ENCODE measurements around the gene IRF8.
"Not testable (repeated sequence)": the region's sequence is repeated elsewhere in the genome, so short reads cannot be mapped to it uniquely, and the experiment has no call there.

The IRF8 gene, protein sequence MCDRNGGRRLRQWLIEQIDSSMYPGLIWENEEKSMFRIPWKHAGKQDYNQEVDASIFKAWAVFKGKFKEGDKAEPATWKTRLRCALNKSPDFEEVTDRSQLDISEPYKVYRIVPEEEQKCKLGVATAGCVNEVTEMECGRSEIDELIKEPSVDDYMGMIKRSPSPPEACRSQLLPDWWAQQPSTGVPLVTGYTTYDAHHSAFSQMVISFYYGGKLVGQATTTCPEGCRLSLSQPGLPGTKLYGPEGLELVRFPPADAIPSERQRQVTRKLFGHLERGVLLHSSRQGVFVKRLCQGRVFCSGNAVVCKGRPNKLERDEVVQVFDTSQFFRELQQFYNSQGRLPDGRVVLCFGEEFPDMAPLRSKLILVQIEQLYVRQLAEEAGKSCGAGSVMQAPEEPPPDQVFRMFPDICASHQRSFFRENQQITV

DNA sequence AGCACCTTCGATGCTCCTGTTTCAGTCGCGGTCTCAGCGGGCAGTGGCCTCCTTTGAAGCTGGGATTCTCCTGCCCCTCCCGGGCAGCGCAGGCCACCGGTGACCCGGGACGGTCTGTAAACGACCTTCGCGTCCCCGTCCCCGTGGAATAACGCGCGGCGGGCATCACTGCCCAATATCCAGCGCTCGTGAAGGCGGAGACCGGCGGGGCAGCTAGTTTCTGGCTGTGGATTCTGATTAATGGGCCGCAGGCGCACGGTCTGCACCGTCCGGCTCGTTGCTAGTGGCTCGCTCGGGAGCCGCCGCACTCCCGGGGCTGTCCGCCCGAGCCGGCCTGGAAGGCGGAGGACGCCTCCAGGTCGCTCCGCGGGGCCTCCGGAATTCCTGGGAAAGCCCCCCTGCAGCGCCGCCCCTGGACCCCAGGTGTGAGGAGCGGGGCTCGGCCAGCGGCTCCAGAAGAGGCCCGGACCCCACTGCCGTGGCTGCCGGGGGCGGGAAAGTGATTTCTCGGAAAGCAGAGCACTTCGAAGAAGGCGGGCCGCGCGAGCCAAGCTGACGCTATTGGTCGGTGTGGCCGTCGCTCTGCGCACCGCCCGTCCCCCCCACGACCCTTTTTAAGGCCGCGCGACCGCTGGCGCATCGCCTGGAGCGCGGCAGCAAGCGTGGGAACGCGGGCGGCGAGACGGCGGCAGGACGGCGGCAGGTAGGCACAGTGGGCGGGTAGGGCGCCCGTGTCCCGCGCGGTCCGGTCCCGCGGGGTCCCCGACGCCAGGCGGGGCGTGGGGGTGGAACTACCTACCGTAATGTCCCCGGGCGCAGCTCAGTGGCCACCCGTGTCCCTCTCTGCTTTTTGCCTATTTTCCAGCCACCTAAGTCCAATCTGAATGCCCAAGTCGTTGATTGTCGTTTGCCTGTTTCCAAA lies at the start of gene IRF8:
Gene IRF8 (plus strand): TSS at position 642 of the 922 bp plus-strand sequence. CDS start 3,854 bp downstream, outside the sequence.
- DNase-seq = no peak

DNA sequence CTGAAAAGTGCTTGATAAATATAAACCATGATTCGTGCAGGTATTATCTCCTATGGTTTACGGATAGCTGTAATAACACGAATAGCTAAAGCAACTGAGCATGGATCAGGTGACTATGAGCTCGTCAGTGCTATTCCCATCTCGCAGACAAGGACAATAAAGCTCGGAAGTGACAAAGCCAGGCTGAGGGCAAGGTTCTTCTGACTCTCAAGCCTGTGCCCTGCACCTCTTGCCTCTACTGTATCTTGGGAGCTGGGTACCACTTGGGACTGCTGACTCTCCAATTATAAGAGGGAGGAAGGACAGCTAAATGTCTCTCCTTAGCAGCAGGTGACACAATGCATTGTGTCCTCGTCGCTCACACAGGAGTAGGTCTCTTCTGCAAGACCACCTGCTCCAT lies 49.6 kb upstream of the IRF8 start:
- DNase-seq = no peak

DNA sequence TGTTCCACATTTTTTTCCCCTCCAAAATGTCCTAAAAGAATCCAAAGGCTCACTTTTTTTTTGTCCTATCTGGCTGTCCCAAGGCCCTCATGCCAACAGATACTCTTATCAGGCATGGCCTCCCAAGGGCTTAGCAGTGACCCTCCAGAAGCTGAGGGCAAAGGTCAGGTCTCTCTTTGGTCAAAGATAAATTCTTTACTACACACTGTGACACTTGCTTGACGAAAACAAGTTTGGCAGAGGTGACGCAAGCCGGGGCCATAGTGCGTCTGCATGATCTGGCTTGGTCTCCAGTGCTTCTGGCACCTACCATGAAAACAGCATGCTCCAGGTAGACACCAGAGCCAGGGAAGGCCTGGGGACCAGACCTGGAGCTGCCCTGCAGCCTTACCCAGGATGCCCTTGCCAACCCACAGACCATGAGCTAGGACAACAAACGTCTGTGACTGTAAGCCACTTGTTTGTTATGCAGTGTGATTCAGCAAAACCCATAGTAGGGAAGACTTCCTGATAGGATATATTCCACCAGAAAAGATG lies 48.5 kb upstream of the IRF8 start:
- DNase-seq = no peak

DNA sequence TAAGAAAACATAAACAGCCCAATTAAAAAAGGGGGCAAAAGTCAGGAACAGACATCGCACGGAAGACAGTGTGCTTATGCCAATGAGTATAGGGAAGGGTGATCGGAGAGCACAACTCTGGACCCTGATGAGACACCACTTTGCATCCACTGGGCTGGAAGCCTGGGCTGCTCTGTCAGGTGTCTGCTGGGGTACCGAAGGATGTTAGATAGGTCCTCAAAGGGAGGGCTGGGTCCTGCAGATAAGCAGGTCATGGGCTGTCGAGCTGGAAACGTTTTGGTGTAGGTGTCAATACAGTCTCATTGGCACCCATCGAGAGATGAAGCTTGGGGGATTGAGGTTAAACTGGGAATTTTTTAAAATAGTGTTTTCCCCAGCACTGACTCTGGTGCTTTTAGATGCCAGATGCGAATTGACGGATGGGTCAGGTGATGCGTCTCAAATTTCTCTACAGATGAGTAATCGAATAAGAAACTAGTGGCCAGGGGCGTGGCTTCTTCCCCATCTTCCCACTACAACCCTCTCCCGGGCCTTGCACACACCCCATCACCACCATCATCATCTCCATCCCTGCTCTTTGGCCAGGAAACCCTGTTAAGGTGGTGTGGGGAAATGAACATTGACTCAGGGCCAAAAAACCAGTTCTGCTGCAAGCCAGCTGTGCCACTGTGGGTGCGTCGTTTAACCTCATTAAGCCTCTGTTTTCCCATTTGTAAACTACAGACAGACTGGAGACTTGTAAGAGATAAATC lies 47.8 kb upstream of the IRF8 start:
- no peak for DNase-seq

DNA sequence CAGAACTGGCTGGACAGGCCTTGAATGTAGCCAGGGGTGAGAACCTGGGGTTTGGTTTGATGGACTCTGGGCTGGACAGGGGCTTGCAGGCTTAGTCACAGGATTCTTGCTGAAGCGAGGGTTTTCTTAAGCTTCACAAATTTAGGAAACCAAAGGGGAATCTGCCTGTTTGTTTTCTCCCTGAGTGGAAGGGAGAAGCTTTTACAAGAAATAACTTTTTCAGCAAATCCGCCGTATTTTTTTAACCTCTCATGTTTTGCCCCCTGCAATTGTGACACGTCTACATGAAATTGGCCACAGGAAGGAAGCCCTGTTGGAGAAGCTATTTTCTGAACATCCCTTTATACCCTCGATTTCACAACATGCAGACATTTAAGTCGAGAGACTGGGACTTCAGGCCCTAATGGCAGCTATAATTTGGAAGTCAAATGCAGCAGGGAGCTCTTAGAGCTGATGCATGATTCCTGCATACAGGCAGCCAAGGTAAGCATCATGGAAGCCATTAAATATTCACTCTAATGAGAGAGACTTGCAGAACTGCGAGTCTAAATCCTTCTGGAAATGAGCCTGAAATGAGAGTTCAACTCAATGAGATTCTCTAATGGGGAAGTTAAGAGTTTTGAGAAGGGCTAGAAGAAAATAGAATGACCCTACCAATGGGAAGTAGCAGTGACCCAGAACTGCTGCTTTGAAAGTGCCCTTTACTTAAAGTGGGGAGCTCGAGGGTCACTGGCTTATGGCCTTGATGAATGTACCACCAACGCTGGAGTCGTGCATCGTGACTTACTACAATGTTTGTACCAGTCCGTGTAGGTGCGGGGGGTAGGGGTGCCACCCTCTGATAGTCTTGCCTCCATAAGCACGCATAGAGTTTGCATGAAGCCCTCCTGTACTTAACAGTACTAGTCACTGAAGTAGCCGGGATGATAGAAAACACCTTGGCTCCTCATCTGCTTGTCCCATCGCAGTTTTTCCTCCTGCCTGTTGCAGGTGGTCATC lies 45.1 kb upstream of the IRF8 start:
- DNase-seq = no peak

DNA sequence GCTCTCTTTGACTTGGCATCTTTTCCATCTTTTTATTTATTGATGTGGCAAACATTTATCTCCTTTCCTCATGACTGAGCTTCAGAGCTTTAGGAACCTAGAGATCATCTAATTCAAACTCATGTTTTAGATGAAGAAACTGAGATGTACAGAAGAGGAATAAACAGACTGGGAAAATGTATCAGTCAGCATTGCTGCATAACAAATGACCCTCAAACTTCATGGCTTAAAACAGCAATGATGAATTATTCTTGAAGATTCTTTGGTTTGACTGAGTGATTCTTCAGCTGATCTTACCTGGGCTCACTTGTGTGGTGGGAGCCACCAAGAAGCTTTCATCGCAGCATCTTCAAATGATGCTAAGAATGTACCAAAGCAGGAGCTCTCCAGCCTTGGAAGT lies 44.0 kb upstream of the IRF8 start:
- no peak for DNase-seq

DNA sequence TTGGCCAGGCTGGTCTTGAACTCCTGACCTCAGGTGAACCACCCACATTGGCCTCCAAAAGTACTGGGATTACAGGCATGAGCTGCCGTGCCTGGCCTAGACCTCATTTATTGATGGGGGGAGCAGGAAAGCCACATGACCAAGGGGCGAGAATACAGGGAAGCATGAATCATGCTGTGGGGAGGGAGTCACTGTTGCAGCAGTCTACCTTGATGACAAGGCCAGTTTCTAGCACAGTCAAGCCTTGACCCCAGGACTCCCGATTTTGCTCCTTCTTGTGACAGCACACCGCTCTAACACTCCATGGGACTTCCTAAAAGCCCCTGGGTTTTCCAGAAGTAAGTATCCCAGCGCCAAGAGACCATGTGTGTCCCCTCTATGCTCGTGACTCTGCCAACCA lies 42.9 kb upstream of the IRF8 start:
- no peak for DNase-seq

DNA sequence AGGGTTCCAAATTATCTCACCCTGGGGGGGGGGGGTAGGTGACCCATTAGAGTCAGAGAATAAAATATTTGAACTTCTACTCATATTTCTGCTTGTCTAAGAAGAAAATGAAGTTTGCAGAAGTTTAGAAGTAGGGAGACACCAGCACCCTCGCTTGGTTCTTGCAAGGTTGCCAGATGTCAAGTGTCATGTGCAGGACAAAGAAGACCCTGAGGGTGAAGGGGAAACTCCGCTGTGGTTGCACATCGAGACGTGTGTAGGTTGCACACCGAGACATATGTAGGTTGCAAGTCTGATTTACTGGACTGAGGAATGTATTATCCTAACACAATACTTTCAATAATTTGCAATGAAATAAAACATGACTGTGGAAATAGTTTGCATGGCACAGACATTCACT lies 42.4 kb upstream of the IRF8 start:
- no peak for DNase-seq

DNA sequence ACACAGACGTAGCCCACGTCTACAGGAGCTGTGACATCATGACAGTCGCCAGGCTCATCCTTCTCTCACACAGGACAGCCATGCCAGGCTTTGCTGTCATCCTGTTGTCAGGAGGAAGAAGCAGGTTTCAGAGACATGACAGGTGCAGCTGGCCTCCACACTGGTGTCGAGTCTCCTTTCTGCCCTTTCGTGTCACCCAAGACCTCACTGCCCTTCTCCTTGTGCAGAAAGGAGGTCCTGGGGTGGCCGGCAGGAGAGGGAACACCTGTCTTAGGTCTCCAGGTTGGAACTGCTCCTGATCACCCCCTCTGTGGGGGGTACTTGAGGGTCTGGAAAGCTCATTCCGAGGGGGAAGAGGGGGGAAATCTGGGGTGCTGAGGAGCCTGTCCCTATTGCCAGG lies 41.6 kb upstream of the IRF8 start:
- DNase-seq = no peak

DNA sequence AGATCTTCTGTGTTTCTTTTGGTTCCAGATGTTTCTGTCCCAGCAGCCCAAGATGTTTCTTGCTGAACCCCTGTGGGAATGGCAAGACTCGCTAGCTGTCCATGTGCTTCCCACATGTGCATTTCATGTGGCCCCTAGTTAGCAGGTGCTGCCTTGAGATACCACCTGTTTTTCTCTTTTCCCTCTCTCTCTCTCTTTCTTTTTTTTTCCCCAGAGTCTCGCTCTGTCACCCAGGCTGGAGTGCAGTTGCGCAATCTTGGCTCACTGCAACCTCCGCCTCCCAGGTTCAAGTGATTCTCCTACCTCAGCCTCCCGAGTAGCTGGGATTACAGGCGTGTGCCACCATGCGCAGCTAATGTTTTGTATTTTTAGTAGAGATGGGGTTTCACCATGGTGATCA lies 40.4 kb upstream of the IRF8 start:
- DNase-seq = not testable (repeated sequence)

DNA sequence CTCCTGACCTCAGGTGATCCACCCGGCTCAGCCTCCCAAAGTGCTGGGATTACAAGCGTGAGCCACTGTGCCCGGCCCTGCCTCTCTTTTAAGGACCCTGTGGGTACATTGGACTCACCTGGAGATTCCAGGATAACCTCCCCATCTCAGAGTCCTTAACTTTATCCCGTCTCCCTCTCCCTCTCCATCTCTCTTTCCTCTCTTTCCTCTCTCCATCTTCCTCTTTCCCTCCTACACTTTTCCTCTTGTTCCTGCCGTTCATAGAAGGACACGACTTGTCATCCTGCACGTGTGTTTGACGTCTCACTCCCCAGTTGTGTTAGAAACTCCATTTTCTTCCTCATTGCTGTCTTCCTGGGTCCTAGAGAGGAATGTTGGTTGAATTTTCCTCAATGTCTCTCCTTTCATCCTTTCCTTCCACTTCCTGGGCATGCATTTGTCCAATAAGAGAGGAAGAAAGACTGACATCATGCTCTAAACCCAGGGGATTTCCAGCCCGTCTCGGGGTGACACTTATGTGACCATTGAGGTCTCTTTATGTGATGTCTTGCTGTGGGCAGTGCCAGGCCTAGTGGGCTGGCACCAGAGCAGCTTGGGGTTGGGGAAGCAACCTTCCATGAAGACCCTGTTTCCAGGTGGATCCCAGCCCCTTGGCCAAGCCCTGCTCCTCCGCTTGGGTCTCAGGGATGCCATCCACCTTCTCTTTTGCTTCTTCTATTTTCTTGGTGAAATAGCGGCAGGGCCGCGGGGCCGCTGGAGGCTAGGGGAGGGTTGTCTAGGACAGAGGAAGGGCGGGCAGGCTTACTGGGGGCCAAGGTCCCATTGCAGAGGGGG lies 39.8 kb upstream of the IRF8 start:
- DNase-seq = no peak

DNA sequence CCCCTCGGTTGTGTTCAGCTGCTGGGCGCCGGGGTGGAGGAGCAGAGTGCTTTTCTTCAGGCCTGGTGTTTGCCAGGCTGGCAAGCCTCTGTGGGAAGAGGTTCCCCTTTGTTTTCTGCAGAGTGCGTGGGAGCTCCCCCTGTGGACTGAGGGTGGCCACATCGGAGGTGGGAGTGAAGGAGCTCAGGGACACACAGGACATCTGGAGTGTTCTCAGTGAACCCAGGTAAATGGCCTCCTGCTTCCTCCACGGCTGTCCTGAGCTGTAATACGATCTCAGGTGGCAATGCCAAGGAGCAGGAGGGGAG lies 39.2 kb upstream of the IRF8 start:
- no peak for DNase-seq

DNA sequence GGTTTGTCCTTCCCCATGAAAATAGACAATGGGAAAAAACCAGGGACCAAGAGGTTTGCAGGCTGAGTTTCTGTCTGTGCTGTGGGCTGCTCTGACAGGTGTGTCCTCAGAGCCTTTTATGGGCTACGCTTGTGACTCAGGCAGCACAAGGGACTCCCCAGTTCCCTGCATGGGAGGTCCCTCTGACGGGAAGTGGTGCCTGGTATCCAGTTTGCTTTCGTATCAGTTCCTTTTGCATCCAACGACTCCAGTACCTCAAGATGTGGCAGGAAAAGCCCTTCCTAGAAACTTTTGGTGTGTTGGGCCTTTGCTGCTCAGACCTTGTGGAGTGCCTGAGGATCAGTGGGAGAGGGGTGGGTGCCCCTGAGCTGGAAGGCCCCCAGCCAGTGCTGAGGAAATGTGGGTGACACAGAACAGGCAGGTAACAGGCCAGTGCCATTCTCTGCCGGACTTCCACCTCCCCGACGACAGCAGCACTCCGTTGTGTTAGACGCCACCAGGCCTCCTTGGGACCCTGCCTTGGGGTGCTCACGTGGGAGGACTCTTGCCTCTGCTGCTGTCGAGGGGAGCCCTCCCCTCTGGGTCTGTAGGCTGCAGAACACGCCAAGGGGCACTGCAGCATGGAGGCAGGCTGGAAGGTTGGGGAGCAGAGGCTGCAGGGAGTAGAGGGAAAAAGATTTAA lies 38.4 kb upstream of the IRF8 start:
- no peak for DNase-seq

DNA sequence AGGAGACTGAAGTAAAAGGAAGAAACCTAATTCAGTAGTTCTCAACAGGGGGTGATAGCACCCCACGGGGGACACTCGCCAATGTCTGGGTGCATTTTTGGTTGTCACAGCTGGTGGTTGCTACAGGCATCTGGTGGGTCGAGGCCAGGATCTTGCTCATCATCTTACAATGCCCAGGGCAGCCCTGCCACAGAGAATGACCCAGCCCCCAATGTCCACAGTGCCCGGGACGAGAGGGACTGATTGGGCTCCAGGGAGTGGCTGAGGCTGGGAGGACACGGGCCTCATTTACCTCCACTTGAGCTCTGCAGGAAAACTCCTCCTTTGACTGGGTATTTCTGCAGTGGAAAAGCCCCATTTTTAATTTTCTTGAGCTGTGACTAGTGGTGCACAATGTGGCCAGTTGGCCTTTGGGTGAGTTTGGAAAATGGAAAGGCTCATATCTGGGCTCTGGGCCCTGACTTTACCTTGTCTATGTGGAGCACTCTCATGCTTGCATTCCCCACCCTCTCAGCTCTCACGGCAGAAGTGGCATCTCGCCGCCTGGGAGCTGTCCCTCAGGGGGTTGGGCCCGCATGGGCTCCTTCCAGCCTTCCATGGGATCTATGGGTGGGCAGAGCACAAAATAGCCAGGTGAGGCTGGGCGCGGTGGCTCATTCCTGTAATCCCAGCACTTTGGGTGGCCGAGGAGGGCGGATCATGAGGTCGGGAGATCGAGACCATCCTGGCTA lies 37.7 kb upstream of the IRF8 start:
- DNase-seq = no peak

DNA sequence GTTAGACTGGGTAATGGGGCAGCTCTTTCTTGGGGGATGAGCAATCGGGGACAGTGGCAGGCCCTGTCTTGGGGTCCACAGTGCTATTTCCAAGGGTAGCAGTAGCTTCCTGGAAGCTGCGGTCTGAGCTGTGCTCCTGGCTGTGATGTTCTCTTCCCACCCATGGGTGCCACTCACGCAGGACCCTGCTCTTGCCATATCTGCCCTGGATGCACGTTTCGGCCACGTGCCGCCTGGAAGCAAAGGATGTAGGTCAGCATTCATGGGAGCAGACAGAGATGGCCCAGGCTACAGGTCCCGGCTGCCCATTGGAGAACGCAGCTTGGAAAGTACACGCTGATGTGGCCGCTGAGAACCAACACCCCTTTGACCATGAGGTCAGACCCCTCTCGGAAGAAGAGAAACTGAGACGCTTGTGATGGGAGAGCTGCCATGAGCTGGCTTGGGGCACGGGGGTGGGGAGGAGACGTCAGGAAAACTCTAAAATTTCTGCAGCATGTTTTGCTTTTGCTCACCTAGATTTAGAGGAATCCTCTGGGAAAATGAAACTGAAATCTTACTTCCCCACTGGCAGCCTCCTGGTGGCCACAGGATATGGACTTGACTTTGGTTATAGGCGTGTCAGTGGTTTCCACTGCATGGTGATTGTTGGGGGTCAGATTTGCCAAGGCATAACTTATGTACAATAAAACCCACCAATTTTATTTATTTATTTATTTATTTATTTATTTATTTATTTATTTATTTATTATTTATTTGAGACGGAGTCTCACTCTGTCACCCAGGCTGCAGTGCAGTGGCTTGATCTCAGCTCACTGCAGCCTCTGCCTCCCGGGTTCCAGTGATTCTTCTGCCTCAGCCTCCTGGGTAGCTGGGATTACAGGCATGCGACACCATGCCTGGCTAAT lies 36.2 kb upstream of the IRF8 start:
- DNase-seq = no peak

DNA sequence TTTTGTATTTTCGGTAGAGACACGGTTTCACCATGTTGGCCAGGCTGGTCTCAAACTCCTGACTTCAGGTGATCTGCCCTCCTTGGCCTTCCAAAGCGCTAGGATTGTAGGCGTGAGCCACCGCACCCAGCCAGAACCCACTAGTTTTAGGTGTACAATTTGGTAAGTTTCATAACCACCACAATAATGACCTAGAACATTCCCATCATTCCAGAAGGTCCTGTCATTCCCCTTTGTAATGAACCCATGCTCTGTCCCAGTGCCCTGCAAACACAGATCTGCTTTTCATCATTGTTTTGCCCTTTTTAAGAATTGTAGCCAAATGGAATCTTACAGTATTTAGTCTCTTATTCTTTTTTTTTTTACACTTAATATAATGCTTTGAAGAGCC lies 35.6 kb upstream of the IRF8 start:
- no peak for DNase-seq

DNA sequence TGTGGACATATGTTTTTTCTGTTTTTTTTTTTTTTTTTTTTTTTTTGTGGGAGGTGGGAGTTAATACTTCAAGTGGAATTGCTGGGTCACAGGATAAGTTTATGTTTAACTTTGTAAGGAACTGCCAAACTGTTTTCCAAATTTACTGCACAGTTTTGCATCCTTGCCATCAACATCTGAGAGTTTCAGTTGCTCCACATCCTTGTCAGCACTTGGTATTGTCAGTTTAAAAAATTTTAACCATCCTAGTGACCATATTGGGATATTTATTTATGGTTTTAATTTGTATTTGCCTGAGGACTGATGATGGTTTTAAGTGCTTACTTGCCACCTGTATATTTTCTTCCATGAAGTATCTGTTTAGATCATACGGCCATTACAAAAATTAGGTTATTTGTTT lies 34.0 kb upstream of the IRF8 start:
- DNase-seq = no peak

DNA sequence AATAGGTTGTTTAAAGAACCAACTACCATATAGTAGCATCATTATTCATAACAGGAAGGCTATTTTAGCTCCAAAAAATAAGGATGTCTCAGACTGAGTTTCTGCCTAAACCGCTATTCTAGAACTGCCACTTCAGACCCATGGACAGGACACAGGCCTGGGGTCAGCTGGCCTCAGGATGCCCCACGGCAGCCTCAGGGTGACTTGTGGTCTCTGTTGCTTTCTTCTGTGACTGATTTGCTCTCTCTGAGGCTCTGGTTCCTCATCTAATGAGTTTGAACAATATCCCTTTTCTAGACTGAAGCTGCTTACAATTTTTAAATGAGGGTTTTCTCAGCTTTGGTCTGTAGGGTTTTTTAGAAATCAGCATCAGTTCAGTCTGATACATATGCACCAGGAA lies 31.8 kb upstream of the IRF8 start:
- no peak for DNase-seq

DNA sequence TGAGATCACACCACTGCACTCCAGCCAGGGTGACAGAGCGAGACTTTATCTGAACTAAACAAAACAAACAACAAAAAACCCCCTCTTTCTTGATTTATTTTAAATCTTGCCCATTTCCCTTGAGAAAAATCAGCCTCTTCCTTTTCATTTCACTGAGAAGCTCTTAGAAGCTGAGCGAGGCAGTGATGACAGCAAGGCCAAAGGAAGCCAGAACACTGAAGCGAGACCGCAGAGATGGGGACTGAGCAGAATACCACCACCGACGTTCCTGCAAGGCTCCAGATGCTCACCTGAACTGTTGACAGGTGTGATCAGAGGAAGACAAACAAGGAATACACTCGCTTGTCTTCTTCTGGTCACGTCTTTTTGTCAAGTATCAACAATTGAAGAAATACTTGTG lies 30.5 kb upstream of the IRF8 start:
- DNase-seq = no peak

All from NCI-H187 (cell line).